K562 (cell line): ENCODE data around the gene ACAA2. TPM values are rescaled to one million over a fixed set of nuclear protein-coding genes. Genes with fewer than 3 reads are reported as not detected.

Source experiments
- ATAC-seq: fragments of 200-7000 bp; cut with Tn5 transposase; 3 replicates; pipeline ENCODE4 v1.9.1; 2020; ENCODE audit warnings: moderate library complexity
- BruUV-seq: library from RNA; stranded (reverse); fragments of 400-500 nt; replicated peaks from 2 replicates; lab custom pipeline; 2021; lab: Mats Ljungman, UMichigan
- CTCF ChIA-PET: fragments of 300-600 bp; formaldehyde crosslinking; extraction: SDS; loops from one replicate; lab custom pipeline; 2021; ENCODE audit warnings: low intra/inter-chr PET ratio; lab: Yijun Ruan, JAX
- POLR2A ChIA-PET: fragments of 300-600, 350-650 bp; sonication (Branson Sonifier 250); formaldehyde crosslinking; extraction: SDS; loops from one replicate; lab custom pipeline; 2021; ENCODE audit warnings: antibody characterized with exemption, inconsistent platforms; lab: Yijun Ruan, JAX
- DNase-seq, 4 experiments: peaks; one replicate each; pipeline versions ENCODE4 v3.0.0 to v3.0.0-alpha.2; 2011 to 2018; ENCODE audit warnings: low spot score in 3 of 4, mixed read lengths in 3 of 4; ENCODE audit errors: extremely low read depth in 1 of 4
- FAIRE-seq: peaks from 2 replicates; lab custom pipeline; 2011; peaks lifted over from hg19 to GRCh38; lab: Jason Lieb, UNC
- H2AFZ ChIP-seq: 2 replicates; pipeline ENCODE4 v1.6.0; 2011; ENCODE audit warnings: low read depth, low read length, control low read depth, inconsistent platforms
- H3K27ac ChIP-seq: fragments of 200-600 bp; 3 replicates; pipeline ENCODE4 v1.8.0; 2011; ENCODE audit warnings: low read depth, mild to moderate bottlenecking, control low read depth, inconsistent platforms, low read length, moderate library complexity, mixed read lengths; ENCODE audit errors: extremely low read depth
- H3K27me3 ChIP-seq, 2 experiments: fragments of 300-600 bp in 1 of 2; 2 replicates in 1 of 2; 3 replicates in 1 of 2; pipeline versions ENCODE4 v1.6.0 to v1.8.0; 2011; ENCODE audit warnings: inconsistent platforms in 2 of 2, low read length in 2 of 2, mild to moderate bottlenecking in 1 of 2, mixed read lengths in 1 of 2, moderate library complexity in 1 of 2; ENCODE audit not compliant: control insufficient read depth in 2 of 2, insufficient read depth in 2 of 2
- H3K36me3 ChIP-seq: fragments of 300-600 bp; 3 replicates; pipeline ENCODE4 v1.8.0; 2011; ENCODE audit warnings: mild to moderate bottlenecking, low read length, inconsistent platforms; ENCODE audit not compliant: control insufficient read depth, insufficient read depth
- H3K4me1 ChIP-seq, 2 experiments: fragments of 200-600 bp in 1 of 2; replicated peaks in 1 of 2; 2 replicates in 1 of 2; 3 replicates in 1 of 2; pipeline versions ENCODE4 v1.5.1 to v1.8.0; 2011; ENCODE audit warnings: inconsistent platforms in 2 of 2, low read length in 2 of 2, mild to moderate bottlenecking in 1 of 2, mixed read lengths in 1 of 2, moderate library complexity in 1 of 2; ENCODE audit not compliant: control insufficient read depth in 2 of 2, insufficient read depth in 2 of 2
- H3K4me2 ChIP-seq: 2 replicates; pipeline ENCODE4 v1.6.1; 2011; ENCODE audit warnings: low read length, control low read depth, inconsistent platforms, mixed read lengths; ENCODE audit not compliant: insufficient read depth
- H3K4me3 ChIP-seq: fragments of 200-600 bp; sonication (generic), shearing (Covaris generic); 2 replicates; pipeline ENCODE4 v1.5.1; 2016; ENCODE audit warnings: control low read depth, inconsistent platforms
- H3K79me2 ChIP-seq: fragments of 200-600 bp; 3 replicates; pipeline ENCODE4 v1.8.0; 2011; ENCODE audit warnings: low read length, inconsistent platforms; ENCODE audit not compliant: control insufficient read depth, insufficient read depth
- H3K9ac ChIP-seq, 2 experiments: 2 replicates each; pipeline versions ENCODE4 v1.6.0 to v1.6.1; 2011; ENCODE audit warnings: low read depth in 2 of 2, low read length in 2 of 2, control low read depth in 1 of 2, inconsistent platforms in 1 of 2, mild to moderate bottlenecking in 1 of 2, mixed read lengths in 1 of 2; ENCODE audit not compliant: insufficient read depth in 1 of 2
- H3K9me1 ChIP-seq: one replicate; pipeline ENCODE4 v1.6.0; 2011; ENCODE audit warnings: inconsistent platforms, mild to moderate bottlenecking, low read length, moderate library complexity; ENCODE audit not compliant: control insufficient read depth, insufficient read depth
- H3K9me3 ChIP-seq: replicated peaks from 2 replicates; pipeline ENCODE4 v1.5.1; 2011; ENCODE audit warnings: low read depth, low read length, inconsistent platforms; ENCODE audit not compliant: control insufficient read depth, insufficient read depth
- H4K20me1 ChIP-seq: replicated peaks from 2 replicates; pipeline ENCODE4 v1.6.1; 2011; ENCODE audit warnings: low read length, inconsistent platforms, mixed read lengths; ENCODE audit not compliant: control insufficient read depth, insufficient read depth
- CBFA2T3 ChIP-seq: fragments of 450-650 bp; IDR thresholded peaks from 2 replicates; pipeline ENCODE4 v1.6.1; 2017
- MTA1 ChIP-seq: fragments of 450-650 bp; IDR thresholded peaks from 2 replicates; pipeline ENCODE4 v1.6.1; 2017; ENCODE audit warnings: borderline replicate concordance
- NCOR1 ChIP-seq: fragments of 450-650 bp; IDR thresholded peaks from 2 replicates; pipeline ENCODE4 v1.6.1; 2016; ENCODE audit warnings: mild to moderate bottlenecking, moderate library complexity
- NFE2 ChIP-seq: IDR thresholded peaks from 2 replicates; pipeline ENCODE4 v1.6.1; 2014; ENCODE audit warnings: antibody characterized with exemption, low read depth
- PHB2 ChIP-seq: fragments of 450-650 bp; IDR thresholded peaks from 2 replicates; pipeline ENCODE4 v1.6.1; 2017; ENCODE audit warnings: low read depth
- RNF219 ChIP-seq: fragments of 250-450 bp; sonication (Bioruptor Pico); IDR thresholded peaks from 2 replicates; pipeline ENCODE4 v1.5.0; 2022; ENCODE audit warnings: mild to moderate bottlenecking
- RREB1 ChIP-seq: fragments of 250-450 bp; sonication (Bioruptor Pico); IDR thresholded peaks from 2 replicates; pipeline ENCODE4 v1.4.0; 2020
- TAF9B ChIP-seq: fragments of 450-650 bp; IDR thresholded peaks from 2 replicates; pipeline ENCODE4 v1.6.1; 2018; ENCODE audit warnings: mild to moderate bottlenecking; ENCODE audit not compliant: partially characterized antibody
- YBX1 ChIP-seq: fragments of 450-650 bp; IDR thresholded peaks from 2 replicates; pipeline ENCODE4 v1.7.1; 2016; ENCODE audit warnings: mild to moderate bottlenecking
- ZBTB49 ChIP-seq: sonication (generic); formaldehyde crosslinking; IDR thresholded peaks from 2 replicates; pipeline ENCODE4 v1.8.0; 2022; ENCODE audit warnings: missing genetic modification reagents, mild to moderate bottlenecking, borderline replicate concordance
- ZEB2 ChIP-seq: fragments of 450-650 bp; IDR thresholded peaks from 2 replicates; pipeline ENCODE4 v1.6.1; 2016
- ZNF12 ChIP-seq: sonication (generic); formaldehyde crosslinking; IDR thresholded peaks from 2 replicates; pipeline ENCODE4 v1.4.0; 2020; ENCODE audit warnings: mild to moderate bottlenecking, missing genetic modification reagents
- ZNF121 ChIP-seq: sonication (generic); formaldehyde crosslinking; conservative IDR thresholded peaks from 2 replicates; pipeline ENCODE4 v1.8.0; 2022; ENCODE audit warnings: missing genetic modification reagents
- ZNF699 ChIP-seq: fragments of 250-450 bp; sonication (Bioruptor Pico); IDR thresholded peaks from 2 replicates; pipeline ENCODE4 v1.8.0; 2021; ENCODE audit warnings: mild to moderate bottlenecking, moderate library complexity; ENCODE audit not compliant: insufficient replicate concordance
- WGBS: fragments of 100-300 bp; shearing (Covaris generic); methylation state at CpG from one replicate; pipeline ENCODE4 v1.1.6; 2016; ENCODE audit warnings: low coverage, mixed read lengths; ENCODE audit not compliant: insufficient coverage; ENCODE audit errors: missing lambda C conversion rate; 5-methylcytosine and 5-hydroxymethylcytosine counted together
- in situ Hi-C: fragments of 300-500 bp; cut with MboI; formaldehyde crosslinking; loops from 4 replicates; pipeline ENCODE4 v1.15.0; 2018; ENCODE audit warnings: inconsistent platforms, mixed read lengths
- intact Hi-C: fragments of 100-400 bp; cut with micrococcal nuclease; formaldehyde crosslinking; loops from 2 replicates; pipeline ENCODE4 v1.14.2; 2022
- polyA plus RNA-seq, 8 experiments: library from polyadenylated mRNA; depleted of rRNA in 4 of 8; stranded (reverse) in 5 of 8; unstranded in 3 of 8; fragments of >200 nt; fragmentation: Nextera tagmentation in 2 of 8; fragmentation: Illumina TruSeq in 1 of 8; extraction: Ambion mirVana in 2 of 8; extraction: Trizol in 1 of 8; gene quantifications; 2 replicates each; pipeline versions ENCODE4 v1.2.1 to v1.2.3, GENCODE V29; 2011 to 2014; ENCODE audit warnings: inconsistent platforms in 1 of 8, missing spikeins in 1 of 8
- total RNA-seq, 7 experiments: library from RNA; depleted of rRNA in 6 of 7; stranded (reverse); fragments of >200 nt in 6 of 7; fragmentation: Illumina TruSeq in 2 of 7; extraction: Trizol in 2 of 7; gene quantifications; 2 replicates each; pipeline versions ENCODE4 v1.2.1 to v1.2.3, GENCODE V29; 2011 to 2021; ENCODE audit warnings: low replicate concordance in 1 of 7

The ACAA2 gene
- total and polyA plus RNA-seq, 9 of the 15 experiments (the other 6 are each of a cell fraction or from before 2014, with no cell fraction given) = 13.2 to 31.5 (median 21.7) TPM

- Histone ChIP-seq H3K27me3 (peaks cover 0 to 17% of the 10 kb centered on the region in 2 experiments; a peak in 2 of 5 replicates), H4K20me1 (no peaks in the 10 kb centered on the region), H3K4me2 (no peak overlapping the region), H3K9me1 (no peaks in the 10 kb centered on the region), H3K79me2 (no peaks in the 10 kb centered on the region), H3K36me3 (no peaks in the 10 kb centered on the region), H2AFZ (no peak overlapping the region), H3K4me1 (no peaks in the 10 kb centered on the region), H3K4me3 (no peak overlapping the region), H3K9ac (no peak overlapping the region), H3K9me3 (no peaks in the 10 kb centered on the region), H3K27ac (no peak overlapping the region)
- no peak for ATAC-seq
- intact Hi-C loops (no loop called here), in situ Hi-C loops (no loop called here)
- no peak for TF ChIP-seq ZNF699 (CRISPR knock-in tag)
- TF ChIP-seq ZNF12 = no peak
- no peak for TF ChIP-seq RNF219 (CRISPR knock-in tag)
- no peak for TF ChIP-seq RREB1 (CRISPR knock-in tag)
- no peak for TF ChIP-seq YBX1
- no peak for TF ChIP-seq MTA1
- no peak for TF ChIP-seq ZBTB49 (CRISPR knock-in tag)
- no peak for TF ChIP-seq NFE2
- no peak for TF ChIP-seq ZNF121 (CRISPR knock-in tag)
- no peak for TF ChIP-seq NCOR1
- no peak for TF ChIP-seq TAF9B
- no peak for TF ChIP-seq CBFA2T3
- no peak for TF ChIP-seq ZEB2
- TF ChIP-seq PHB2 = no peak
- no peak for FAIRE-seq
- CTCF ChIA-PET = no interaction called here
- DNase-seq = no peak
- POLR2A ChIA-PET = interaction anchor here (0.7 kb wide), 1 partner anchor 21 kb away, joined by 3 read pairs; no protein-coding TSS in a partner anchor
- WGBS = 4% methylated on average over 3 of the region's 4 CpGs
- no TSS peak for BruUV-seq
Measured at GRCh38 chr18:49752095-49752457, 61.3 kb downstream of the ACAA2 start.
